Neural progenitor cell (in vitro differentiated cells): ENCODE measurements around the gene TSPAN2. TPM values are rescaled to one million over a fixed set of nuclear protein-coding genes. Genes with fewer than 3 reads are reported as not detected.

Source experiments
- DNase-seq: peaks from one replicate; pipeline ENCODE4 v3.0.0-alpha.2; 2016; ENCODE audit warnings: low spot score
- H2AFZ ChIP-seq: fragments of 200-600 bp; sonication (generic); replicated peaks from 2 replicates; pipeline ENCODE4 v1.6.1; 2016; ENCODE audit warnings: antibody characterized with exemption
- H3F3A ChIP-seq: fragments of 200-600 bp; sonication (generic); 2 replicates; pipeline ENCODE4 v1.6.1; 2016; ENCODE audit warnings: antibody characterized with exemption, low read depth
- H3K27ac ChIP-seq: fragments of 200-600 bp; sonication (generic); 2 replicates; pipeline ENCODE4 v1.5.1; 2016; ENCODE audit warnings: mild to moderate bottlenecking
- H3K27me3 ChIP-seq: fragments of 200-600 bp; sonication (generic); 2 replicates; pipeline ENCODE4 v1.6.1; 2016; ENCODE audit warnings: mild to moderate bottlenecking, moderate library complexity
- H3K36me3 ChIP-seq: fragments of 200-600 bp; sonication (generic); 2 replicates; pipeline ENCODE4 v1.5.1; 2016
- H3K4me1 ChIP-seq: fragments of 200-600 bp; sonication (generic); 2 replicates; pipeline ENCODE4 v1.6.1; 2016; ENCODE audit warnings: mixed run types
- H3K4me2 ChIP-seq: fragments of 200-600 bp; sonication (generic); 2 replicates; pipeline ENCODE4 v1.6.1; 2016
- H3K4me3 ChIP-seq: fragments of 200-600 bp; sonication (generic); 2 replicates; pipeline ENCODE4 v1.5.1; 2016
- H3K79me2 ChIP-seq: fragments of 200-600 bp; sonication (generic); 2 replicates; pipeline ENCODE4 v1.6.1; 2016; ENCODE audit warnings: low read depth
- H3K9ac ChIP-seq: fragments of 200-600 bp; sonication (generic); 2 replicates; pipeline ENCODE4 v1.6.1; 2016
- H3K9me3 ChIP-seq: fragments of 200-600 bp; sonication (generic); 2 replicates; pipeline ENCODE4 v1.5.1; 2016; ENCODE audit warnings: low read depth
- H4K20me1 ChIP-seq: fragments of 200-600 bp; sonication (generic); 2 replicates; pipeline ENCODE4 v1.6.1; 2016; ENCODE audit warnings: low read depth
- H3K27ac Mint-ChIP-seq: 3 replicates; pipeline ENCODE4 v1.8.0; 2021; ENCODE audit warnings: mixed read lengths
- H3K27me3 Mint-ChIP-seq: 2 replicates; pipeline ENCODE4 v1.8.0; 2022; ENCODE audit warnings: low read depth, mild to moderate bottlenecking, inconsistent platforms, moderate library complexity, mixed read lengths; ENCODE audit not compliant: insufficient read depth
- H3K36me3 Mint-ChIP-seq: 3 replicates; pipeline ENCODE4 v1.8.0; 2021; ENCODE audit warnings: mixed read lengths
- H3K4me1 Mint-ChIP-seq: 3 replicates; pipeline ENCODE4 v1.8.0; 2021; ENCODE audit warnings: mixed read lengths
- H3K4me3 Mint-ChIP-seq: 3 replicates; pipeline ENCODE4 v1.8.0; 2021; ENCODE audit warnings: mild to moderate bottlenecking, moderate library complexity, mixed read lengths
- H3K9me3 Mint-ChIP-seq: 3 replicates; pipeline ENCODE4 v1.8.0; 2020; ENCODE audit warnings: mixed read lengths
- CTCF ChIP-seq: fragments of 200-600 bp; sonication (generic); IDR thresholded peaks from 2 replicates; pipeline ENCODE4 v1.5.1; 2017; ENCODE audit warnings: antibody characterized with exemption, mild to moderate bottlenecking
- EZH2 ChIP-seq: fragments of 200-600 bp; sonication (generic); IDR thresholded peaks from 2 replicates; pipeline ENCODE4 v1.6.1; 2017; ENCODE audit warnings: antibody characterized with exemption, mild to moderate bottlenecking, moderate library complexity
- EZH2phosphoT487 ChIP-seq: fragments of 200-600 bp; sonication (generic); IDR thresholded peaks from 2 replicates; pipeline ENCODE4 v1.6.1; 2017; ENCODE audit warnings: antibody characterized with exemption
- total RNA-seq: library from RNA; depleted of rRNA; stranded (reverse); fragments of >200 nt; gene quantifications from 2 replicates; pipeline ENCODE4 v1.2.3, GENCODE V29; 2015; ENCODE audit warnings: low replicate concordance

The TSPAN2 gene
- total RNA-seq, 1 donor from 2014 or later: 19.7 TPM

GRCh38 chr1:115098979-115099692 lies 9.8 kb upstream of the TSPAN2 start:
- Histone ChIP-seq H3K79me2 (no peaks in the 10 kb centered on the region), H3K4me1 (peaks cover 11% of the 10 kb centered on the region), H3F3A (no peaks in the 10 kb centered on the region), H3K9ac (no peak overlapping the region), H3K27ac (no peak overlapping the region), H3K4me2 (no peak overlapping the region), H4K20me1 (no peaks in the 10 kb centered on the region), H2AFZ (peak overlapping the region; percentile 65), H3K27me3 (no peaks in the 10 kb centered on the region), H3K9me3 (no peaks in the 10 kb centered on the region), H3K4me3 (no peak overlapping the region), H3K36me3 (no peaks in the 10 kb centered on the region)
- no peak for DNase-seq
- H3K27ac Mint-ChIP-seq: no peak overlapping the region
- H3K36me3 Mint-ChIP-seq: no peaks in the 10 kb centered on the region
- H3K4me1 Mint-ChIP-seq: peaks cover 6% of the 10 kb centered on the region
- H3K27me3 Mint-ChIP-seq: no peaks in the 10 kb centered on the region
- no peak for TF ChIP-seq EZH2phosphoT487
- TF ChIP-seq CTCF: no peak
- TF ChIP-seq EZH2: no peak
- no peak overlapping the region for H3K4me3 Mint-ChIP-seq
- peaks cover 2% of the 10 kb centered on the region for H3K9me3 Mint-ChIP-seq

- no peak for DNase-seq
- Histone ChIP-seq H3F3A (no peaks in the 10 kb centered on the region), H4K20me1 (no peaks in the 10 kb centered on the region), H2AFZ (no peak overlapping the region), H3K36me3 (no peaks in the 10 kb centered on the region), H3K27me3 (peaks cover 13% of the 10 kb centered on the region), H3K79me2 (no peaks in the 10 kb centered on the region), H3K4me3 (no peak overlapping the region), H3K4me1 (no peaks in the 10 kb centered on the region), H3K4me2 (no peak overlapping the region), H3K9ac (no peak overlapping the region), H3K27ac (no peak overlapping the region), H3K9me3 (no peaks in the 10 kb centered on the region)
- H3K4me1 Mint-ChIP-seq: peaks cover 9% of the 10 kb centered on the region
- TF ChIP-seq EZH2phosphoT487 (no peak), EZH2 (no peak), CTCF (no peak)
- peaks cover 18% of the 10 kb centered on the region for H3K27me3 Mint-ChIP-seq
- H3K9me3 Mint-ChIP-seq: peaks cover 7% of the 10 kb centered on the region
- H3K27ac Mint-ChIP-seq: no peak overlapping the region
- no peak overlapping the region for H3K4me3 Mint-ChIP-seq
- no peaks in the 10 kb centered on the region for H3K36me3 Mint-ChIP-seq
These were observed 2.9 kb upstream of the TSPAN2 start for GRCh38 chr1:115092175-115092574.

GRCh38 chr1:115091572-115091971 lies 2.3 kb upstream of the TSPAN2 start:
- Mint-ChIP-seq H3K27ac (no peak overlapping the region), H3K36me3 (no peaks in the 10 kb centered on the region), H3K4me1 (peaks cover 9% of the 10 kb centered on the region), H3K27me3 (peaks cover 18% of the 10 kb centered on the region), H3K4me3 (peak overlapping the region; percentile 26), H3K9me3 (peaks cover 7% of the 10 kb centered on the region)
- Histone ChIP-seq H3K27me3 (peaks cover 13% of the 10 kb centered on the region), H3K79me2 (no peaks in the 10 kb centered on the region), H3K36me3 (no peaks in the 10 kb centered on the region), H4K20me1 (no peaks in the 10 kb centered on the region), H3K9ac (no peak overlapping the region), H3K4me1 (no peaks in the 10 kb centered on the region), H3K4me3 (no peak overlapping the region), H2AFZ (no peak overlapping the region), H3K4me2 (no peak overlapping the region), H3K27ac (no peak overlapping the region), H3K9me3 (no peaks in the 10 kb centered on the region), H3F3A (no peaks in the 10 kb centered on the region)
- no peak for DNase-seq
- no peak for TF ChIP-seq EZH2
- TF ChIP-seq EZH2phosphoT487: no peak
- TF ChIP-seq CTCF: no peak
